Colon (tissue), 2 donors: ENCODE data around the gene PGA3.
"Not testable (repeated sequence)": the region's sequence is repeated elsewhere in the genome, so short reads cannot be mapped to it uniquely, and the experiment has no call there.

Source experiments
- FAIRE-seq: peaks from 2 replicates; lab custom pipeline; 2012; peaks lifted over from hg19 to GRCh38; lab: Jason Lieb, UNC
- donor health status: control.
- donor health status: control.

Gene PGA3

DNA sequence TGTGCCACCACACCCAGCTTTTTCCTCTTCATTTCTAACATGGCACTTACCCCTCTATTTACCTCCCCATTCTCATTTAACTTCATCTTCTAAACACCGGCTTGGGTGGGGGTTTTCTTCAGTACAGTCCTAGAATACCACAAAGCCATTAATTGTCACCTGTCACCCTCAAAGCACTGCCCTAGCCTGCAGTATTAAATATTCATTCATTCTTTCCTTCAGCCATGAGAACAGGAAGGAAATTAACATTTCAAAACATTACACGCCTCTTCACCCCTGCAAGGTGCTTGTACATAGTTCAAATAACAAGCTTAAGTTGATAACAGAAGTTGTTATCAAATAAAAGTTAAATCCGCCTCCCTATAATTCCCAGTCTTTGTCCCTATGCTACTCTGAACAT lies 31.4 kb upstream of the PGA3 start:
- FAIRE-seq = no peak

DNA sequence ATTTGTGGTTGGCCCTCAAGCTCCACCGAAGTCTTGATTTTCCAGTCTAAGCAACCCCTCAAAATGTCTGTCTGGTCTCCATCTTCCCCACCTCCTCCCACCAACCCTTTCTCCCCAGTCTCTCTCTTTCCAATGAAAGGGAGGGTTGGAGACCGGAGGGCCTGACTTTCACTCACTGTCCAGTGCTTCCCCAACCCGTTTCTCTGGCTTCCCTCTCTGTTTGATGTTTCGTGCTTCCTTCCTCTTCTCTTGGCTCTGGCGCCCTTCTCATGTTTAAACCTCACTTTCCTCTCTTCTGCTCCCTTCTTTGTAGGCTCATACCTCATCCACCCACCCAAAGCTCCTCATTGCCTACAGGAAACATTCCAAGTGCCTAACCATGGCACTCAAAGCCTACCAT lies 31.0 kb upstream of the PGA3 start:
- FAIRE-seq = no peak

GRCh38 chr11:61172888-61173287 lies 30.4 kb upstream of the PGA3 start:
- no peak for FAIRE-seq

DNA sequence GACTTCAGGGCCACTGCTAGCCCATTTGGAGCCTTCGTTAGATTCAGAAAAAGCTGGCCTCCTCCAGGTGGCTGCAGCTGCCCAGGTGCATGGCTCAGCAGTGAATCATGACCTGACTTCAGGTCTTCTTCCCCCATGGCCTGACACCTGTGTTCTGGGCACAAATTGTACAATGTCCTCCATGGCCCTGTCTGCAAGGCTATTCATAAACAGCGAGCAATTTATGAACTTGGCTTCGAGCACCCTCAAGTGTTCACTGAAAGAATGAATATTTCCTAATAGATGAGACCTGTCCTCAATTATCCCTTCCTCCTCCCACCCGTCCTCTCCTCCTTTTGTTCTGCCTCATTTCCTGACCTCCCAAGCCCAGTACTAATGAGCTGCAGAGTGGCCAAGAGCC lies 29.9 kb upstream of the PGA3 start:
- no peak for FAIRE-seq

DNA sequence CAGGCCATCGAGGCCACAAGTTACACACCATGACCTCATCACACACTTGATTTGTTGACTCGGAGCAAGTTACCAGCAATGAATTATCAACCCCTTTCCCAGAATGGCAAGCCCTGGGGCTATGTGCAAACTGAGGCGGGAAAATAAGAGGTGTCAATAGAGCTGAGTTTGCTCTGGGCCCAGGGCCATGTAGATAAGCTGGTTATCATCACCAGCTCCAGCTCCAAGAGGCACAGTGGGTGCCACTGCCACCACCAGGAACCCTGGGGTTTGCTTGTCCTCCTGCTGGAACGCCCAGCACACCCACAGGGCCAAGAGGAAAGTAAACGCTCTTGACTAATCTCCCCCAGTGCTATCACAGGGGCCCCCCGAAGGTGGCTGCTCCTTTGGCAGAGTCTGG lies 29.0 kb upstream of the PGA3 start:
- FAIRE-seq = no peak

- FAIRE-seq = no peak
Observed at GRCh38 chr11:61174949-61175348, 28.4 kb upstream of the PGA3 start.

DNA sequence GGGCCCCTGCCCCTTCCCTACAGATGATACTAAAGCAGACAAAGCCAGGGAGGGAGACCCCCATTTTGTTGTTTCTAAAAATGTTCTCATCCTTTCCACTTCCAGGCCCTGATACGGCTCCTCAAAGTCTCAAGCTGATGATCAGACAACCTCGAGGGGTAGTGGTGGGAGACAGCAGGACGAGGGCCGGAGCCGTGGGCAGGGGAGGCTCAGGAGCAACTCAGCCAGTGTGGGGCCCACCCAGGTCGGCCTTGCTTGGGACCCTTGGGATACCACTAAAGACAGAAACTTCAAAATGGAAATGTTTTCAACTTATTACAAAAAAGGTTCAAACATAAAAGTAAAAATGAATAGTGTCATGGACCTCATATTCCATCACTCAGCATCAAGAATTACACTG lies 26.9 kb upstream of the PGA3 start:
- FAIRE-seq = no peak

DNA sequence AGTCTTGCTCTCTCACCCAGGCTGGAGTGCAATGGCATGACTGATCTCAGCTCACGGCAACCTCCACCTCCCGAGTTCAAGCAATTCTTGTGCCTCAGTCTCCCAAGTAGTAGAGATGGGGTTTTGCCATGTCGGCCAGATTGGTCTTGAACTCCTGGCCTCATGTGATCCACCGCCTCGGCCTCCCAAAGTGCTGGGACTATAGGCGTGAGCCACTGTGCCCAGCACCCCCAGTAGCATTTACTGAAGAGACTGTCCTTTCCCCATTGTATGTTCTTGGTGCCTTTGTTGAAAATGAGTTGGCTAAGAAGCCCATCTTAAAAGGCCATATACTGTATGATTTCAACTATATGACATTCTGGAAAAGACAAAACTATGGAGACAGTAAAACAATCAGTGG lies 23.1 kb upstream of the PGA3 start:
- FAIRE-seq = not testable (repeated sequence)

DNA sequence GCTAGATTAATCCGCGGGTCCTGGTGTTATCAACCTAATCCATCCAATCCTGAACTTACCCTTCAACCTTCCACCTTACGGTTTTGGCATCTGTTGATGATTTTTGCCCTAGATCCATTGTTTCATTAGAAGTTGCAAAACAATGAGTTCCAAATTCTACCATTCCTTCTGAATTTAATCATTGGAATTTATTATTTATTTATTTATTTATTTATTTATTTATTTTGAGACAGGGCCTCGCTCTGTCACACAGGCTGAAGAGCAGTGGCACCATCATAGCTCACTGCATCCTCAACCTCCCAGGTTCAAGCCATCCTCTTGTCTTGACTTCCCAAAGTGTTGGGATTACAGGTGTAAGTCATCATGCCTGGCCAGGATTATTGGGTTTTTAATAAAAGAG lies 21.8 kb upstream of the PGA3 start:
- FAIRE-seq = no peak

- no peak for FAIRE-seq
Observed at GRCh38 chr11:61183645-61184044, 19.7 kb upstream of the PGA3 start.

DNA sequence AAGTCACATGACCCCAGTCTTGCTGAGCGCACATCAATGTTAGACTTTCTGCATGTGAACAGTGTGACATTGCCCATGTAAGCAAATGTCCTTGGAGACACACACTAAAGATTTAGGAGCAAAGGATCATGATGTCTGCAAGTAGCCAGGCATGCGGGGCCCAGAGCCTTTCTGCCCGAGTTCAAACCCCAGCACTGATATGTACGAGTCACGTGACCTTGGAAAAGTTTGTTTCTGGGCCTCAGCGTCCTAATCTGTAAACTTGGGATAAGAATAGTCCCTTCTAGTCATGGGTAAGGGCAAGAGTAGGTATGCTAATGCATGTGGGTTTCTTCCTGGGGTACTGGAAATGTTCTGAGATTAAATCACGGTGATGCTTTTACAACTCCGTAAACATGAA lies 16.8 kb upstream of the PGA3 start:
- FAIRE-seq = no peak

GRCh38 chr11:61187505-61188130 lies 15.7 kb upstream of the PGA3 start:
- no peak for FAIRE-seq

DNA sequence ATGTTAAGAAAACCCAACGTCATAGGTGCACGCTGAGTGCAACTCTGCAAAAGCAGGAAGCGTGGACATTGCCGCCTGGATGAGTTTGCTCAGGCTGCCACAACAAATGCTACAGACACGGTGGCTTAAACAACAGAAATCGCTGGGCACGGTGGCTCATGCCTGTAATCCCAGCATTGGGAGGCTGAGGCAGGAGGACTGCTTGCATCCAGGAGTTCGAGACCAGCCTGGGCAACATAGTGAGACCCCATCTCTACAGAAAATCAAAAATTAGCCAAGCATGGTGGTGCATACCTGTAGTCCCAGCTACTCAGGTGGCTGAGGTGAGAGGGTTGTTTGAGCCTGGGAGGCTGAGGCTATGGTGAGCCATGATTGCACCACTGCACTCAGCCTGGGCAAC lies 13.4 kb upstream of the PGA3 start:
- no peak for FAIRE-seq

DNA sequence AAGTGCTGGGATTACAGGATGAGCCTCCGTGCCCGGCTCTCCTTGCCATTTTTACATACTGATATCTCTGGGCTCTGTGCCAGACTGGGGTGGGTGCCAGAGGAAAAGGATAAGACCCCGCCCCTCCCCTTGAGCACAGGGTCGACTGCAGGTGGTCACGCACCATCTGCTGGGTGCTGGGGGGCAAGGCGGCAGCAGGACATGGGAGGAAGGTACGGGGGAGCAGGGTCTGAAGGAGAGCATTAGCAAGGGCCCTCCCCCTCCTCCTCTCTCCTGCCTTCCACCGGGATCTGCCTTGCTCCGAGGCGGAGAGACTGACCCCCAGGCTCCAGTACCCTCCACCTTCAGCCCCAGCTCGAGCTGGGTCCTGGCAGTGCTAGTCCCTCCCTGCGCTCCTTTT lies 9.7 kb upstream of the PGA3 start:
- FAIRE-seq = no peak

DNA sequence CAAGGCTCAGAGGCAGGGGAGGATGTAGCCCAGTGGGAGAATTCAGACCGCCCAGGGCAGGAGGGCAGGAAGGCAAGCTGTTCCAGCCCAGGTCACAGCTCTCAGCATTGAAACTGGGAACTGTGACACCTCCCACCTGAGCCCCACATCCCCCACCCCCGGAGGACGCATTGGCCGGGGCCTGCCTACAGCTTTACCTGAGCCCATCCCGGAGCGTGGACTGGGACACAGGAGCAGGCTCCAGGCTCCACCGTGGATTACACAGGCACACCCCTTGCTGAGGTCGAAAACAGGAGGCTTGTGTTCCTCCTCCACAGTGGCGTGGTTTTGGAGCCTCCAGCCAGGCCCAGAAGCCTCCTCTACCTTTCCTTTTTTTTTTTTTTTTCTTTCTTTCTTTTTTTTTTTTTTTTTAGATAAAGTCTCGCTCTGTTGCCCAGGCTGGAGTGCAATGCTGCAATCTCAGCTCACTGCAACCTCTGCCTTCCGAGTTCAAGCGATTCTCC lies 9.1 kb upstream of the PGA3 start:
- FAIRE-seq = no peak

GRCh38 chr11:61194981-61195695 lies 8.2 kb upstream of the PGA3 start:
- FAIRE-seq = no peak

- FAIRE-seq = no peak
Observed at GRCh38 chr11:61195719-61196118, 7.6 kb upstream of the PGA3 start.

GRCh38 chr11:61198361-61198760 lies 5.0 kb upstream of the PGA3 start:
- no peak for FAIRE-seq

DNA sequence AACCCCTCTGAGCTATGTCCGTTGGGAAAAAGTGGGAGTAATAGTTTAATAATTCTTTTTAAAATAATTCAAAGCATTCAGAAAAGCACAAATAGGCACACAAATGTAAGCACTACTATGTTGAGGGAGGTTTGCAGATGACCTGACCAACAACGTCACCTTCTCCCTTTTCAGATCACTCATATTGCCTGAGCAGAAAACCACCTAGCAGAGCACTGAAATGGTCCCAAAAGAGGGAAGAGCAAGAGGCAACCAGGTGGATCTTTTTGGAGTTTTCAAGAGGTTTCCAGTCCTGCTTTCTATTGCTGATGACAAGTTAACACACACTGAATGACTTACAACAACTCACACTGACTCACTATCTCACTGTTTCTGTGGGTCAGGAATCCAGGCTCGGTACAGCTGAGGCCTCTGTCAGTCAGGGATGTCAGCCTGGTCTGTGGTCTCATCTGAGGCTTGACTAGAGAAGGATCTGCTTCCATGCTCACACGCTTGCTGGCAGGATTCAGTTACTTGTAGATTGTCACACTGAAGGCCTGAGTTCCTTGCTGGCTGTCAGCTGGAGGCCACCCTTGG lies 4.3 kb upstream of the PGA3 start:
- no peak for FAIRE-seq

GRCh38 chr11:61201476-61201875 lies 1.8 kb upstream of the PGA3 start:
- no peak for FAIRE-seq

GRCh38 chr11:61203873-61204272 lies 558 bp downstream of the PGA3 start:
- FAIRE-seq = not testable (repeated sequence)

GRCh38 chr11:61204502-61205059 lies 1.3 kb downstream of the PGA3 start:
- not testable (repeated sequence) for FAIRE-seq

- FAIRE-seq = not testable (repeated sequence)
Observed at GRCh38 chr11:61207636-61208310, 4.5 kb downstream of the PGA3 start.
